IPS-NIHi7 (cell line): ENCODE measurements around the gene RIPPLY1.

ENCODE experiments used
- DNase-seq: peaks from one replicate; pipeline ENCODE4 v3.0.0; 2012; ENCODE audit warnings: mixed read lengths; ENCODE audit errors: extremely low spot score

RIPPLY1 gene, protein sequence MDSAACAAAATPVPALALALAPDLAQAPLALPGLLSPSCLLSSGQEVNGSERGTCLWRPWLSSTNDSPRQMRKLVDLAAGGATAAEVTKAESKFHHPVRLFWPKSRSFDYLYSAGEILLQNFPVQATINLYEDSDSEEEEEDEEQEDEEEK

DNA sequence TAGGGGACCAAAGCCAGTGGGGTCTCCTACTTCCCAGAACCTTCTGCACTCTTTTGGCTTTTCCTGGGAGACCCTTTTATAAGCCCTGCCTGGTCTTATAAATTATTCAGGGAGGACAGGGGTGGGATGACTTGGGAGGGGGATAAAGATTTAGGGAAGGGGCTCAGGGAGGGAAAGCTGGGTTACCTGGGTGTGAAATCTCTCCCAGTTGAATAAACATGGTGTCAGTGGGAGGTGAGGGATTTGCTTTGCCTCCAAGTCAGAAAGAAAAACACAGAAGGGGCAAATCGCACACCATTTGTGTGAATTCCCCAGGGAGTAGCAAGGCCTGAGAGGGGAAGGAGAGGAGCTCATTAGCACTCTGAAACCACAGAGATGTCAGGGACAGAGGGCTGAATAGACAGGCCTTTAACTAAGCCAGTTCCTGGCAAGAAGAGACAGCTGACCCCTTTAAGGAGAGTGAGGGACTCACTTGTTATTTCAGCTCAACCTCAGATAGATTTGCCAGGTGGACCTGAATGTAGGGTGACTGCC lies at the start of gene RIPPLY1:
Gene RIPPLY1, minus strand, starts transcription at position 51 of the 534 bp plus-strand sequence. CDS start 54 bp downstream, outside the sequence.
- peak; percentile 13 for DNase-seq

DNA sequence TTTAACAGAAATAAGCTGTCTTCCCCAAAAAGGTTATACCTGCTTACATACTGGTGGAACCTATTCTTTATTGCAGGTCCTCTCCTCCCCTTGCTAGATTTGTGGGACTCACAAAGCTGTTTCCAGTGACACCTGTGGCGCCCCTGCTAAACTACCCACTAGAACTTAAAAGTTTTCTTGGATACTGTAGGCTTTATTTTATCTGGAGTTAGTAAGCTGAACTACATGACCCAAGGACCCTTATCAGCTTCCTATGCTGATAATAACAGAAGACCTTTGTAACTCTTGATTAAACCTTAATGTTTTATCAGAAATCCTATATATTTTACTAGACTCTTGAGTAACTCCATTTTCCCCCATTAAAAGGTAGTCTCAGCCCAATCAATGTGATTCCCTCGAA lies 49.4 kb upstream of the RIPPLY1 start:
- DNase-seq = no peak

DNA sequence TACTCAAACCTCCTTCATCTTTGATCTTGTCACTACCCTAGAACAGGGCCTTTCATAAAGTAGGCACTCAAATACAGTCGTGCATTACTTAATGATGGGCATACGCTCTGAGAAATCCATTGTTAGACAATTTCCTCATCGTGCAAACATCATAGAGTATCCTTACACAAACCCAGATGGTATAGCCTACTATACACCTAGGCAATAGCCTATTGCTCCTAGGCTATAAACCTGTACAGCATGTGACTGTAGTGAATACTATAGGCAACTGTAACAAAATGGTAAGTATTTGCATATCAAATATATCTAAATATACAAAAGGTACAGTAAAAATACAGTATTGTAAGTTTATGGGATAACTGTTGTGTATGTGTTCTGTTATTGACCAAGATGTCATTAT lies 48.9 kb upstream of the RIPPLY1 start:
- DNase-seq = no peak

DNA sequence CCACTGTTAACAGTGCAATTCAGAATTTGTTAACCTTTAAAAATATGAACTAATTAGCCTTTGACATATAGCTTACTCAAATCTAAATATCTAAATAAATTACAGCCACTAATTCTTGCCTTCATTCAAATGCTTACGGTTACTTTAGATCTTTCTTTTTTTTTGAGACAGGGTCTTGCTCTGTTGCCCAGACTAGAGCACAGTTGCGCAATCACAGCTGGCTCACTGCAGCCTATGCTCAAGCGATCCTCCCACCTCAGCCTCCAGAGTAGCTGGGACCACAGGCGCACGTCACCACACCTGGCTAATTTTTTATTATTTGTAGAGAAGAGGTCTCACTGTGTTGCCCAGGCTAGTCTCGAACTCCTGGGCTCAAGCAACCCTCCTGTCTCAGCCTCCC lies 48.1 kb upstream of the RIPPLY1 start:
- DNase-seq = no peak

DNA sequence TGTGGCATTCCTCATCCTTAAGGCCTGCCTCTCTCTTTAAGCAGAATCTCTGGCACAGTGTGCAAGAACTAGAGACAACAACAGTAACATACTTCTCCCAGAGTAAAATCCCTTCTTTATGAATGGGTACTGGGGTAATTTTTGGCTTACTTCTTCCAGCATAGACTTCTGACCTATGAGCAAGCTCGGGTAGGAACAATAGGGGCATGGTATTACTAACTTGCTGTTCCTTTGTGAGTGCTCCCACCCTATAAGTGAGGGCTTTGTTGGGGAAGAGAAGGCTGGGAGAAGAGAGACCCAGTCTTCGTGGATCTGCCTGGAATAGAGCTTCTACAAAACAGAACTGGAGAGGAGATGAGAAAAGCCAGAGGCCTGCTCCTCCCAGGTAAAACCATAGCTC lies 47.2 kb upstream of the RIPPLY1 start:
- DNase-seq = no peak

DNA sequence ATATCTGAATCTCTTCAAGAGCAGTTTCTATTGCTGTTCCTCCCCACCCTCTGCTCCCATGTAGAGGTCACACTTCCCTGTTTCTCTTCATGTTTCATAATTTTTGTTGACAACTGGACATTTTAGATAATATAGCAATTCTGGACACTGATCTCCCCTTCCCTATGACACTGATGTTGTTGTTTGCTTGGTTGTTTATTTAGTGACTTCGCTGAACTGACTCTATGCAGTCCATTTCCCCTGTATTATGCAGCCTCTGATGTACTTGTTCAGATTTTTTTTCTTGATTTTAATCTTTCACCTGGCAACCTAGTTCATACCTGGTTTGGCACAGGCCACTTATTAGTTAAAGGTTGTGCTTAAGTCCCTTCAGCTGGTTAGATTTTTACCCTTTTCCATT lies 46.2 kb upstream of the RIPPLY1 start:
- DNase-seq = no peak

DNA sequence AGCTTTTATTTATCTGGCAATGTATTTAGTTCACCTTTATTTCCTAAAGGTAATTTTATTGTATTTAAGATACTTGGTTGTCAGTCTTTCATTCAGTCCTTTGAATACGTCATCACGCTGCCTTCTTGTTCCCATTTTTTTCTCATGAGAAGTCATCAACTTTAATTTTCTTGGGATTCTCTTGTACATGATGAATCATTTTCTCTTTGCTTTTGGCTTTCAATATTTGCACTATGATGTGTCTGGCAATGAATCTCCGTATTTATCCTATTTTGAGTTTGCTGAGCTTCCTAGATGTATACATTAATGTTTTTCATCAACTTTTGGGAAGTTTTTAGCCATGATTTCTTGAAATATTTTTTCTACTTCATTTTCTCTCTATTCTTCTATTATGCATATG lies 45.5 kb upstream of the RIPPLY1 start:
- no peak for DNase-seq

DNA sequence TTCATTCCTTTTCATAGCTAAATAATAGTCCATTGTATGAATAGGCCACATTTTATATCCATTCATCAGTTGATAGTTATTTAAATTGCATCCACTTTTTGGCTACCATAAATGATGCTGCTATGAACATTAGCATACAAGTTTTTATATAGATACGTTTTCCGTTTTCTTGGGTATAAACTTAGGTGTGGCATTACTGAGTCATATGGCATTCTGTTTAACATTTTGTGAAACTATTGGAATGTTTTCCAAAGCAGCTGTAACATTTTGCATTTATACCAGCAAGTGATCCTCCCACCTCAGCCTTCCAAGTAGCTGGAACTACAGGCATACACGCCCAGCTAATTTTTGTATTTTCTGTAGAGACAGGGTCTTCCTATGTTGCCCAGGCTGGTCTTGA lies 43.3 kb upstream of the RIPPLY1 start:
- no peak for DNase-seq

DNA sequence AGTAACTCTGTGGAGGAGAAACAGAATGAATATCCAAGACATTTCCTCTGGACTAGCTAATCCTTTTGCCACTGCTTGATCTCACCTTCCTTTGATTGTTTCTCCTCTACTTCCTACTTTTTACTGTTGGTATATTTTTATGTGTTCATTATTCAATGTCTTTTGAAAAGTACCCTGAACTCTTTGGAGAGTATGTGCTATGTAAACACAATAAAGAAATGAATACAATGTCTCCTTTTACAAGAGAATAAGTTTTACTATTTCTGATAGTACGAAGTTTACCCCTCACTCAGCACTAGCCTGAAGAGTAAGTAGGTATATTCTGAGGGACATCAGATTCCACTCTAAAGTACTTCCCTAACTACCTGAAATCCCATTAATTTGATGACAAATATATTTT lies 36.9 kb upstream of the RIPPLY1 start:
- DNase-seq = no peak

DNA sequence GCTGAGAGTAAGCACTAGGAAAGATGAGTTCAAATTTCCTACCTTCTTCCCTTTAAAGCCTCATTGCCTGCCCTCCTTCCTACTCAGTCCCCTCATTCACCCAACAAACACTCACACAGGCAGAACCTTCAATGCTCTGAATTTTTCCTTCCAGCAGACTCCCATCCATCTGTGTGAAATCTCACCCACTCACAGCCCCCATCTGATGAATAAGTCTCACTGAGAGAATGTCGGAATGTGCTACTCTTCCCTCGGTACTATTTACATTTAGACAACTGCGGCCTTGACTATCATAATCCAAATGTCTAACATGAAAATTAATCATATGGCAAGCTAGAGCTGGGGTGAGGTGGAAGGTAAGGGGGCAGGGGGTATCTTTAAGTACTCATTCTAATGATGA lies 36.4 kb upstream of the RIPPLY1 start:
- no peak for DNase-seq

DNA sequence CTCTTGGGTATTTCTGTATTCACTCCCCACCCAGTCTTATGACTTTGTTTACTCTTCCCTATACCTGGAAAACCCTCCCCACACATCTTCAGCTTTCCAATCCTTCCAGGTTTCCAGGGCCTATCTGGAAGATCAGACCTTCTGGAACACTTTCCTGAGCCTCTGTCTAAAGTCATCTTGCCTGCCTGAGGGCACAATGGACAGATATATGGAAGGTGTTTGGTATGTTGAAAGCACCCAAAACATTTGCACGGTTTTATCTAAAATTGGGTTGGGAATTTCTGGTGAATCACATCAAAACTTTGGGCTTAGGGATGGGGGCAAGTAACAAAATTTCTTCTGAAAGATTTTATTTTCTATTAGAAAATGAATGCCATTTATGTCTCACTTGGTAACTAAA lies 33.1 kb upstream of the RIPPLY1 start:
- DNase-seq = no peak

DNA sequence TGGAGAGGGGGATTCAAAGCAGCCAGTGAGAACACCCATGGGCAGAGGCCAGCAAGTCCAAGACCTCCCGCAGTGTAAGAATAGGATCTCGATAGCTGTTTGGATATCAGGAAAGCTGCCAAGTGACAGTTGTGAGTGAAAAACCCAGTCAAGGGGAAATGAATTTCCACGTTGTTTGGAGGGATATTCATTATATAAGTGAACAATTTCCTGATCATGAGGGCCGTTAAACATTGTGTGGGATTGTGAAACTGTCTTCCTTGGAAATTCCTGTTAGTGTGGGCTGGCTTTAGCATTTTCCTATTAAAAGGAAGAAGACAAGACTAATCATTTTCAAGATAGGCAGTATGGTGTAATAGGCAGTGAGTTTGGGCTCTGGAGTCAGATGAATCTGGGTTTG lies 32.0 kb upstream of the RIPPLY1 start:
- DNase-seq = no peak

DNA sequence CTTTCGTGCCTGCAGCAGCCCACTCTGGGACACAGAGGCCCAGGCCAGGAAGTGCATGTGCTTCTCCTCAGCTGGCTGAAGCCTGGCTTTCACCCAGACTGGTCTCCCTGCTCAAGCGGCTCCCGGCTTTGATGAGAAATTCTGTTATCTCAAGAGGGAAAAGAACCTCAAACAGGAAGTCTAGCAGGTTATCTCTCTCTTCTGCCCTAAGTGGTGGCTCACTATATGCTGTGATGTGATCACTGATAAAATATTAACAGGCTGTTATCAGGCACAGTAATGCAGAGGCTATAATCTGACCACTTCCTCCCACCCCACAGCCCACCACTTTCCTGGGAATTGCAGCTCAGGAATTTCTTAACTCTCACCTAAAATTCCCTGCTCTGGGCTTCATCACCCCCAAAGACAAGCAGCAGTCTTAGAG lies 30.4 kb upstream of the RIPPLY1 start:
- peak; percentile 30 for DNase-seq

DNA sequence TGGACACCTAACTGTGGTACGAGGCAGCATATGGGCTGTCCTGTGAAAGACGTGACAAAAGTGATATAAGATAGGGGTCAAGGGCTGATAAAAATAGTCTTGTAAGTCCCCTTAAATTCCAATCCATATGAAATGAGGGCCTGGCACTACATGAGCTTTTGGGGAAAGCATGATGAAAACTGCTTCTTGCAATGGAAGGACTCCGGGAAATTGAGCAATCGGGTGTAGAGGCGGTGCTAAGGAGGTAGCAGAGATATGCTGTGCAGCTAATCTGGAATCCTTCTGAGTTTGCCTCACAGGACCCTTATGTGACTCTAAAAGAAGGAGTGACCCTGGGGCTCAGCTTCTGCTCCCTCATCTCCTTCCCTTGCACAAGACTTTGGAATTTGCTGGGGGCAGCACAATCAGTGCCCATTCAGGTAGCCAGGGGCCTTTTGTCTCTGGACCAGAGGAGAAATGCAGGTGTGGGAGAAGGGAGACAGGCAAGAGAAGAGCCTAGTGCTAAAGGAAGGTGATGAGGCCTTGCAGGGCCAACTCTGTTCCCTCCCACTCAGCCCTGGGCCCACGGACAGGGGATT lies 29.9 kb upstream of the RIPPLY1 start:
- DNase-seq = no peak

DNA sequence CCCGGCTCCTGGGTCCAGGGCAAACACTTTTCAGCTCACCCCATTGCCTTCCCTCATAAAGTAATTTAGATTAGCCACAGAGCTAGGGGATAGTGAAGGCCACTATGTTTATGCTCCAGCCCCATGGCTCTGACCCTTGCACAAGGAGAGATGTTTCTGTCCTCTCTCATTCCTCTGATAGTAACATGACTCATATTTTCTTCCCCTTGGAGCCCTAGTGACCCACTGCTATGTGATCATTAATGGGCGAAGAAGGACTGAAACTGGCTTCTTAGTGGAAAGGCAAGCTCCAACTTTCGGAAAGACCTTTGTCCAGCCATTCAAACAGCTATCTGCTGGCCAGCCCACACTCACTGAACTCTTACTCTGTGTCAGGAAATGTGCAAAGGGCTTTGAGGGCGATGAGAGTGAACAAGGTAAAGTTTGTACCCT lies 29.4 kb upstream of the RIPPLY1 start:
- DNase-seq = no peak

DNA sequence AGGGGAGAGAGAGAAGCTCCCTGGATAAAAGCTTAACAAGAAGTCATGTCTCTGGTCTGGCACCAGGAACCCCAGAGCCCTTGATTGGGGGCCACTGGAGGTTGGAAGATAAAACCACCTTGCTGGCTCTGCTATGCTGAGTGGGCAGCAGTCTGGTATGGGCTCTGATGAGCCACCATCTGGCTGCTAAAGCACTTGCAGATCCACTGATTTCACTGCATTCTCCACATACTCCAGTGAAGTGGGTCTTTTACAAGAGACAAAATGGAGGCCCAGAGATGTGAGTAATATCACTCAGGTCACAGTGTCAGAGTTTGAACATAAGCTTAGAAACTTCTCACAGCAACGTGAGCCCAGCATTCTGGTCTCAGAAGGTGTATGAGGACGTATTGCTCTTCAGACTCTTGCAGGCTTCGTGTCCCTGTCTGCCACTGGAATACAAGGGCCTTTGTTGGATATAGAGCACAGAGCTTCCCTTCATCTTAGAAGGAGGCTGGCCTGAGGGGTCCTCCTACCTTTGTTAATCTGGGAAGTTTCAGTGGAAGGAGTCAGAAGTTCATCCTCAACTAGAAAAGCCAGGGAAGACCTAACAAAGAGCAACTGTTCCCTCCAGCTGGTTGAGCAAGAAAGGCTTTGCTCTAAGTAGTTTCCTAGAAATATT lies 28.8 kb upstream of the RIPPLY1 start:
- DNase-seq = no peak

DNA sequence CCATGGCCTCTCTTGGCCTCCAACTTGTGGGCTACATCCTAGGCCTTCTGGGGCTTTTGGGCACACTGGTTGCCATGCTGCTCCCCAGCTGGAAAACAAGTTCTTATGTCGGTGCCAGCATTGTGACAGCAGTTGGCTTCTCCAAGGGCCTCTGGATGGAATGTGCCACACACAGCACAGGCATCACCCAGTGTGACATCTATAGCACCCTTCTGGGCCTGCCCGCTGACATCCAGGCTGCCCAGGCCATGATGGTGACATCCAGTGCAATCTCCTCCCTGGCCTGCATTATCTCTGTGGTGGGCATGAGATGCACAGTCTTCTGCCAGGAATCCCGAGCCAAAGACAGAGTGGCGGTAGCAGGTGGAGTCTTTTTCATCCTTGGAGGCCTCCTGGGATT lies 25.1 kb upstream of the RIPPLY1 start:
- no peak for DNase-seq

DNA sequence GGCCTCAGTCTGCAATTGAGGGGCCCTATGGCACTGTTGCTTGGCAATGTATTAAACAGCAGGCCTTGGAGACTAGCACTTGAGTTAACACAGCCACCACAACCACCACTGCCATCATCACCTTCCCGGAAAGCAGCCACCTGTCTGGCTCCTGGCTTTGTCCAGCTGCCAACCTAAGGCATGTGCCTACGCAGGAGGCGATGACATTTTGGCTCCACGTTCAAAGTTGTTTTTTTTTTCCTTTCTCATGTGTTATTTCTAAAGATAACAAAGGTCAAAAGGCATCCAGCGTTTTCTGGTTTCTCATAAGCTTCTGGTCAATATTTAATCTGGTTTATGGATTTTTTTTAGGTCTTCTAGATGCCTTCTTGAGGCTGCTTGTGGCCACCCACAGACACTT lies 24.6 kb upstream of the RIPPLY1 start:
- no peak for DNase-seq

DNA sequence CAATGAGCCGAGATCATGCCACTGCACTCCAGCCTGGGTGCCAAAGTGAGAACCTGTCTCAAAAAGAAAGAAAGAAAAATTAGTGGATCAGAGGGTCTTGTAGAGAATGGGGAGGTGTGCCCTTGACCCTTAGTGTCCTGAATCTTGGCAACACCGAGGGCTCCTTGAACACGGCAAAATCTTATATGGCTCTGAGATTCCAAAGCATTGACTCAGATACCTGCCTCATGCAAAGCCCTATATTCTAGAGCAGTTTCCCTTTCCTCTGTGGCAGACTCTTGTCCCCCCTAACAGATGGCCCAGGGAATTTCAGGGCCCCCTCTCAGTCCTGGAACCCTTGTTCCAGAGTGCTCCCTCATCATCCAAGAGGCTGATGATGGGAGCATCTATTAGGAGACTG lies 23.9 kb upstream of the RIPPLY1 start:
- DNase-seq = no peak

DNA sequence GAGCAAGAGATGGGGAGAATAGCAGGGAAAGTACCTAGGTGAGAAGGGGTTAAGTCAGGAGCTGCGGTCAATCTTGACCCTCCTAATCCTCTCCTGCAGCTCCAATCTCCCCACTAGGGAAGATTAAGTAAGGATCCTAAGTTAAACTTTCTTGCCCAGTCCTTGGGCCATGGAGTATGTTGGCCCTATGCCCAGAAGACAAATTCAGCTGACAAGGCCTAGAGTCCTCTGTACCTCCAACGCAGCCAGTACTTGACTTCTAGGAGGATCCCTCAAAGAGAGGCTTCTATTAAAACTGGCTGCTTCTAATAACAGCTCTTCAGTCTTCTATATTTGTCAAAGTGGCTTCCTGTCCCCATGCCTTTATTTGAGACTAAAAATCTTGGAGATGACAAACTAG lies 18.5 kb upstream of the RIPPLY1 start:
- DNase-seq = no peak

DNA sequence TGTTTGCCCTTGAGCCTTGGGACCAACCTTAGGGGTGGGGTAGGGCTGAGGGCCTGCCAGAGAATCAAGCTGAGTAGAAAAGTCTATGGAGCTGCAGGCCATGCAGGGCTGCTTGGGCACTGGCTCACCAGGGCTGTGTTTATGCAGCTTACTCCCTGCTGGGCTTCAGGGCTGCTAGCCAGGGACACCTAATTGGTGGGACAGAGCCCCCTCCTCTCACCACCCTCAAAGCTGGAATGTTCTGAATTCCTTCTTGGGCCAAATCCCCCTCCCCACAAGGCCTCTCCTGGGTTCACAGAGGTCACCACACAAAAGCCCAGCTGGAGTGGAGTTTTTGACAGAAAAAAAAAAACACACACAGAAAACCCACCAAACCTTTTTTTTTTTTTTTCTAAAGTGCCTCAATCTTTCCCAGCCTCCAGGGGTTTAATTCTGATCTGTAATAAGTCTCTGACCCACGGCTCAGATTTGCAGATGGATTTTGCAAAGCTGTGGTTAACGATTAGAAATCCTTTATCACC lies 16.9 kb upstream of the RIPPLY1 start, which contains the start of gene CLDN2:
Gene CLDN2, plus strand, starts transcription at position 471 of the 521 bp plus-strand sequence. CDS start 7,827 bp downstream, outside the sequence.
- DNase-seq = peak; percentile 85

DNA sequence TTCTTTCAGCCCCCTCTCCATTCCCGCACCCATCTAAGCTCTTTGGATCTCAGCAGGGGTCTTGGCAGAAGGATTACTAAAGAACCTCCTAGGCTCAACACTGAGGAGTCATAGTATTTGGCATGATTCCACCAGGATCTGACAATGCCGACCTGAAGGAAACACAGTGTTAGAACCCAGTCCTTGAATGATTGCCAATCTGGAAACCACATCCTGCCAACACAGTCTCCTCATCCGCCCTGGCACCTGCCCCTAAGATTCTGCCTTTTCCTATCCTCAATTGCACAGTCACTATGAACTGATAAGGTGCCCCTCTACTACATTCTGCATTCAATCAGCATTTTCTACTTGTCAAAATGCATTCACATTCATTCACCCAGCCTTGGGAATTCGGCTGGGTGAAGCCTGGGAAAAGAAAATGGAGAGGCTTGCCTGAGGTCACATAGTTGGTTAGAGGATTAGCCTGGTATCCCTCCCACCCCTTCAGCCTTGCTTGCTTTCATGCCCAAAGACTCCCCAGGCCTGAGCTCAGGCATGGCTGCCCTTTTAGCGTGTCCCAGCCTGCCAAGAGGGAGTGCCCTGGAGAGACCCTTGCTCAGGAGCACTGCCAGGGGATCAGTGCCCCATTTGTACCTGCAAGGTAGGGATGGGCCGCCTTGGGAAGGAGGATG lies 14.8 kb upstream of the RIPPLY1 start:
- DNase-seq = no peak
